B cell (primary cell): ENCODE results near the gene AGPAT3.

ENCODE experiments used
- CTCF ChIP-seq: fragments of 200-600 bp; IDR thresholded peaks from one replicate; pipeline ENCODE4 v1.8.0; 2022; ENCODE audit warnings: antibody characterized with exemption, mild to moderate bottlenecking
- EZH2 ChIP-seq: IDR thresholded peaks from 2 replicates; pipeline ENCODE4 v1.6.1; 2012; ENCODE audit warnings: borderline replicate concordance, low read depth, mild to moderate bottlenecking, moderate library complexity, low read length; ENCODE audit not compliant: insufficient read depth, poor library complexity, severe bottlenecking

- TF ChIP-seq CTCF (no peak), EZH2 (no peak)
Observed at GRCh38 chr21:43899307-43900077, 34.5 kb downstream of the AGPAT3 start.
